HEK293 (cell line): ENCODE measurements around the gene CNKSR2.

Experiments used
- EGR2 ChIP-seq: fragments of 450-650 bp; formaldehyde crosslinking; IDR thresholded peaks from 2 replicates; pipeline ENCODE4 v1.5.1; 2016; ENCODE audit warnings: low read depth, missing biosample characterization, missing genetic modification characterization
- FEZF1 ChIP-seq: fragments of 450-650 bp; formaldehyde crosslinking; IDR thresholded peaks from 2 replicates; pipeline ENCODE4 v1.5.1; 2016; ENCODE audit warnings: missing biosample characterization, missing genetic modification characterization
- HOXA7 ChIP-seq: sonication (generic); formaldehyde crosslinking; IDR thresholded peaks from 2 replicates; pipeline ENCODE4 v1.8.1; 2022; ENCODE audit warnings: missing genetic modification reagents, borderline replicate concordance
- HOXD13 ChIP-seq: sonication (generic); formaldehyde crosslinking; IDR thresholded peaks from 2 replicates; pipeline ENCODE4 v1.8.0; 2022; ENCODE audit warnings: missing genetic modification reagents, borderline replicate concordance
- SP7 ChIP-seq: fragments of 450-650 bp; formaldehyde crosslinking; IDR thresholded peaks from 2 replicates; pipeline ENCODE4 v1.5.1; 2016; ENCODE audit warnings: missing biosample characterization, missing genetic modification characterization
- TRIM28 ChIP-seq: IDR thresholded peaks from 2 replicates; pipeline ENCODE4 v1.6.1; 2011; ENCODE audit warnings: low read length, control low read depth, borderline replicate concordance
- WT1 ChIP-seq: fragments of 450-650 bp; formaldehyde crosslinking; IDR thresholded peaks from 2 replicates; pipeline ENCODE4 v1.5.1; 2016; ENCODE audit warnings: missing biosample characterization, missing genetic modification characterization
- ZBTB10 ChIP-seq: fragments of 450-650 bp; formaldehyde crosslinking; IDR thresholded peaks from 2 replicates; pipeline ENCODE4 v1.5.1; 2016; ENCODE audit warnings: missing biosample characterization, missing genetic modification characterization
- ZBTB44 ChIP-seq: fragments of 450-650 bp; IDR thresholded peaks from 2 replicates; pipeline ENCODE4 v1.5.1; 2018; ENCODE audit warnings: missing biosample characterization, mild to moderate bottlenecking, missing genetic modification characterization
- ZBTB6 ChIP-seq: fragments of 450-650 bp; formaldehyde crosslinking; IDR thresholded peaks from 2 replicates; pipeline ENCODE4 v1.5.1; 2017; ENCODE audit warnings: missing biosample characterization, missing genetic modification characterization
- ZFP37 ChIP-seq: fragments of 450-650 bp; formaldehyde crosslinking; IDR thresholded peaks from 2 replicates; pipeline ENCODE4 v1.5.1; 2016; ENCODE audit warnings: missing biosample characterization, missing genetic modification characterization
- ZNF10 ChIP-seq: fragments of 450-650 bp; formaldehyde crosslinking; IDR thresholded peaks from 2 replicates; pipeline ENCODE4 v1.5.1; 2017; ENCODE audit warnings: missing biosample characterization, missing genetic modification characterization
- ZNF174 ChIP-seq: fragments of 450-650 bp; formaldehyde crosslinking; IDR thresholded peaks from 2 replicates; pipeline ENCODE4 v1.5.0; 2017; ENCODE audit warnings: missing biosample characterization, mild to moderate bottlenecking, missing genetic modification characterization
- ZNF23 ChIP-seq: fragments of 450-650 bp; formaldehyde crosslinking; IDR thresholded peaks from 2 replicates; pipeline ENCODE4 v1.5.1; 2016; ENCODE audit warnings: missing biosample characterization, missing genetic modification characterization, borderline replicate concordance
- ZNF26 ChIP-seq: fragments of 450-650 bp; formaldehyde crosslinking; IDR thresholded peaks from 2 replicates; pipeline ENCODE4 v1.5.1; 2016; ENCODE audit warnings: missing biosample characterization, missing genetic modification characterization
- ZNF311 ChIP-seq: fragments of 450-650 bp; formaldehyde crosslinking; IDR thresholded peaks from 2 replicates; pipeline ENCODE4 v1.5.1; 2017; ENCODE audit warnings: missing biosample characterization, missing genetic modification characterization, borderline replicate concordance
- ZNF37A ChIP-seq: fragments of 450-650 bp; IDR thresholded peaks from 2 replicates; pipeline ENCODE4 v1.5.1; 2018; ENCODE audit warnings: missing biosample characterization, missing genetic modification characterization
- ZNF394 ChIP-seq: fragments of 450-650 bp; formaldehyde crosslinking; IDR thresholded peaks from 2 replicates; pipeline ENCODE4 v1.5.1; 2016; ENCODE audit warnings: missing biosample characterization, missing genetic modification characterization, mild to moderate bottlenecking, moderate library complexity, borderline replicate concordance
- ZNF416 ChIP-seq: fragments of 450-650 bp; formaldehyde crosslinking; IDR thresholded peaks from 2 replicates; pipeline ENCODE4 v1.5.1; 2016; ENCODE audit warnings: missing biosample characterization, missing genetic modification characterization
- ZNF473 ChIP-seq: fragments of 450-650 bp; formaldehyde crosslinking; IDR thresholded peaks from 2 replicates; pipeline ENCODE4 v1.5.1; 2017; ENCODE audit warnings: missing biosample characterization, missing genetic modification characterization
- ZNF529 ChIP-seq: fragments of 450-650 bp; formaldehyde crosslinking; IDR thresholded peaks from 2 replicates; pipeline ENCODE4 v1.5.1; 2017; ENCODE audit warnings: missing genetic modification characterization, missing biosample characterization; ENCODE audit not compliant: insufficient replicate concordance
- ZNF530 ChIP-seq: fragments of 450-650 bp; formaldehyde crosslinking; IDR thresholded peaks from 2 replicates; pipeline ENCODE4 v1.5.1; 2016; ENCODE audit warnings: low read depth, missing biosample characterization, missing genetic modification characterization
- ZNF571 ChIP-seq: fragments of 450-650 bp; formaldehyde crosslinking; IDR thresholded peaks from 2 replicates; pipeline ENCODE4 v1.5.0; 2017; ENCODE audit warnings: missing biosample characterization, missing genetic modification characterization
- ZNF654 ChIP-seq: fragments of 450-650 bp; formaldehyde crosslinking; IDR thresholded peaks from 2 replicates; pipeline ENCODE4 v1.5.1; 2016; ENCODE audit warnings: low read depth, missing biosample characterization, missing genetic modification characterization
- ZNF664 ChIP-seq: fragments of 450-650 bp; formaldehyde crosslinking; IDR thresholded peaks from 2 replicates; pipeline ENCODE4 v1.5.1; 2016; ENCODE audit warnings: missing biosample characterization, missing genetic modification characterization
- ZNF701 ChIP-seq: fragments of 450-650 bp; formaldehyde crosslinking; IDR thresholded peaks from 2 replicates; pipeline ENCODE4 v1.5.1; 2016; ENCODE audit warnings: missing biosample characterization, missing genetic modification characterization
- ZNF704 ChIP-seq: fragments of 450-650 bp; formaldehyde crosslinking; IDR thresholded peaks from 2 replicates; pipeline ENCODE4 v1.5.1; 2016; ENCODE audit warnings: missing biosample characterization, missing genetic modification characterization
- ZNF707 ChIP-seq: fragments of 450-650 bp; formaldehyde crosslinking; IDR thresholded peaks from 2 replicates; pipeline ENCODE4 v1.5.1; 2016; ENCODE audit warnings: missing biosample characterization, missing genetic modification characterization
- ZNF747 ChIP-seq: fragments of 450-650 bp; formaldehyde crosslinking; IDR thresholded peaks from 2 replicates; pipeline ENCODE4 v1.5.1; 2016; ENCODE audit warnings: missing biosample characterization, missing genetic modification characterization
- ZNF768 ChIP-seq: fragments of 450-650 bp; formaldehyde crosslinking; IDR thresholded peaks from 2 replicates; pipeline ENCODE4 v1.5.1; 2018; ENCODE audit warnings: missing biosample characterization, mild to moderate bottlenecking, missing genetic modification characterization
- ZNF791 ChIP-seq: fragments of 450-650 bp; formaldehyde crosslinking; IDR thresholded peaks from 2 replicates; pipeline ENCODE4 v1.5.1; 2016; ENCODE audit warnings: missing biosample characterization, missing genetic modification characterization
- ZSCAN4 ChIP-seq: fragments of 450-650 bp; formaldehyde crosslinking; IDR thresholded peaks from 2 replicates; pipeline ENCODE4 v1.5.1; 2017; ENCODE audit warnings: missing biosample characterization, missing genetic modification characterization
- ZXDB ChIP-seq: fragments of 450-650 bp; formaldehyde crosslinking; IDR thresholded peaks from 2 replicates; pipeline ENCODE4 v1.5.1; 2016; ENCODE audit warnings: missing biosample characterization, missing genetic modification characterization

CNKSR2 gene

GRCh38 chrX:21659320-21659719 is 285.1 kb downstream of the CNKSR2 start (continued):
- TF ChIP-seq ZNF26 (tag by site-specific recombination), result no peak
- peak; percentile 61 for TF ChIP-seq ZNF529 (tag by site-specific recombination)
- no peak for TF ChIP-seq TRIM28
- TF ChIP-seq ZNF10, result no peak; the same call in 1 of the 2 replicates
- 0 out of 2 replicates have a peak, but pooled peaks have one; percentile 9 for TF ChIP-seq ZNF664 (tag by site-specific recombination)
- no peak for TF ChIP-seq HOXA7
- TF ChIP-seq ZNF23 (tag by site-specific recombination), result no peak
- no peak for TF ChIP-seq ZNF768 (tag by site-specific recombination)
- no peak for TF ChIP-seq ZNF37A
- no peak for TF ChIP-seq ZNF174 (tag by site-specific recombination)
- no peak for TF ChIP-seq ZBTB44
- TF ChIP-seq ZNF473, result no peak
- no peak for TF ChIP-seq HOXD13 (CRISPR knock-in tag)
- no peak for TF ChIP-seq ZNF707 (tag by site-specific recombination)
- no peak for TF ChIP-seq ZNF791 (tag by site-specific recombination)
- TF ChIP-seq WT1 (tag by site-specific recombination), result no peak
- no peak for TF ChIP-seq ZSCAN4 (tag by site-specific recombination)
- TF ChIP-seq ZNF311 (tag by site-specific recombination), result no peak
- no peak for TF ChIP-seq ZNF704
- no peak for TF ChIP-seq ZNF416 (tag by site-specific recombination)
- no peak for TF ChIP-seq ZNF747 (tag by site-specific recombination)
- TF ChIP-seq ZBTB10 (tag by site-specific recombination), result no peak
- TF ChIP-seq ZNF394 (tag by site-specific recombination), result peak; percentile 91
- no peak for TF ChIP-seq ZNF701 (tag by site-specific recombination)
- TF ChIP-seq SP7 (tag by site-specific recombination), result no peak
- TF ChIP-seq ZNF654 (tag by site-specific recombination), result peak; percentile 30; the same call in 1 of the 2 replicates
- peak; percentile 82 for TF ChIP-seq ZXDB (tag by site-specific recombination)
- no peak for TF ChIP-seq ZNF530 (tag by site-specific recombination)
- TF ChIP-seq ZNF571 (tag by site-specific recombination), result no peak
- no peak for TF ChIP-seq ZBTB6
- TF ChIP-seq ZFP37, result 0 out of 2 replicates have a peak, but pooled peaks have one; percentile 34
- TF ChIP-seq EGR2, result no peak
- TF ChIP-seq FEZF1 (tag by site-specific recombination), result no peak
